ENCODE measurements around the gene WRAP53. TPM values are rescaled to one million over a fixed set of nuclear protein-coding genes. Genes with fewer than 3 reads are reported as not detected.
A peak's percentile ranks its signal among the peaks of the same experiment; 100 is the strongest.

Gene WRAP53
- polyA plus RNA-seq, 1 donor (not counting 4 experiments of a cell fraction or from before 2014, with no cell fraction given) = 8.2 TPM

DNA sequence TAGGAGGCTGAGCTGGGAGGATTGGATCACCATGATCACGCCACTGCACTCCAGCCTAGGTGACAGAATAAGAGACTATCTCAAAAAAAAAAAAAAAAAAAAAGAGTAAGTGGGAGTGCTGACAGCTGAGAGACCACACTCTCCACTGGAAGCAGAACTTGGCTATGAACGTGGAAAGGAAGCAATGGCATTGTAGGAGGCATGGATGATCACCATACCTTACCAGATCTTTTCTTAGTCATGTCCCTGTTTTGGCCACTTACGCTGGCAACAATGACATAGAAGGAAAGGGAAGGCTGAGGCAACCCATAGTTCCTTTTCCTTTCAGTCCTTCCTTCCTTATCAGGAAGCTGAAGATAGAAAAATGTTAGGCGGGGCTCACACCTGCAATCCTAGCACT lies 41.3 kb upstream of the WRAP53 start:
- no peaks in the 10 kb centered on the region for H4K20me1 ChIP-seq (ENCODE audit: control insufficient read depth, extremely low read depth, insufficient read depth, low read length)
- TF ChIP-seq, protein P1, sequence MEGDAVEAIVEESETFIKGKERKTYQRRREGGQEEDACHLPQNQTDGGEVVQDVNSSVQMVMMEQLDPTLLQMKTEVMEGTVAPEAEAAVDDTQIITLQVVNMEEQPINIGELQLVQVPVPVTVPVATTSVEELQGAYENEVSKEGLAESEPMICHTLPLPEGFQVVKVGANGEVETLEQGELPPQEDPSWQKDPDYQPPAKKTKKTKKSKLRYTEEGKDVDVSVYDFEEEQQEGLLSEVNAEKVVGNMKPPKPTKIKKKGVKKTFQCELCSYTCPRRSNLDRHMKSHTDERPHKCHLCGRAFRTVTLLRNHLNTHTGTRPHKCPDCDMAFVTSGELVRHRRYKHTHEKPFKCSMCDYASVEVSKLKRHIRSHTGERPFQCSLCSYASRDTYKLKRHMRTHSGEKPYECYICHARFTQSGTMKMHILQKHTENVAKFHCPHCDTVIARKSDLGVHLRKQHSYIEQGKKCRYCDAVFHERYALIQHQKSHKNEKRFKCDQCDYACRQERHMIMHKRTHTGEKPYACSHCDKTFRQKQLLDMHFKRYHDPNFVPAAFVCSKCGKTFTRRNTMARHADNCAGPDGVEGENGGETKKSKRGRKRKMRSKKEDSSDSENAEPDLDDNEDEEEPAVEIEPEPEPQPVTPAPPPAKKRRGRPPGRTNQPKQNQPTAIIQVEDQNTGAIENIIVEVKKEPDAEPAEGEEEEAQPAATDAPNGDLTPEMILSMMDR (optimal IDR thresholded peaks at IDR 0.05 in 1 of 3, IDR thresholded peaks at IDR 0.05 in 1 of 3, conservative IDR thresholded peaks at IDR 0.05 in 1 of 3; ENCODE audit: extremely low read depth in 1 of 3, insufficient read depth in 2 of 3, low read length in 3 of 3) = no peak
- no peaks in the 10 kb centered on the region for H3K79me2 ChIP-seq (ENCODE audit: control insufficient read depth, insufficient read depth, low read length)
- peaks cover 22% of the 10 kb centered on the region for H3K27me3 ChIP-seq (ENCODE audit: control insufficient read depth, extremely low read depth, insufficient read depth, low read length)
- H3K36me3 ChIP-seq (ENCODE audit: control insufficient read depth in 2 of 2, extremely low read depth in 1 of 2, insufficient read depth in 2 of 2, low read length in 2 of 2) = no peaks in the 10 kb centered on the region
- no peaks in the 10 kb centered on the region for H3K9me3 ChIP-seq (ENCODE audit: control insufficient read depth, low read depth, low read length)
- DNase-seq (ENCODE audit: low read depth, low spot score) = no peak
- no peak overlapping the region for H3K4me3 ChIP-seq (ENCODE audit: control insufficient read depth in 2 of 3, extremely low read depth in 1 of 3, insufficient read depth in 2 of 3, low read depth in 1 of 3, low read length in 3 of 3)
- no peak overlapping the region for H2AFZ ChIP-seq (ENCODE audit: control insufficient read depth, low read length)
- dilution Hi-C loops (cut with MboI; ENCODE audit: extremely low pct_ligation_motif_present, low sequenced_read_pairs) = no loop called here
- H3K9ac ChIP-seq (ENCODE audit: control insufficient read depth, extremely low read depth, insufficient read depth, low read length) = no peak overlapping the region
- H3K27ac ChIP-seq (ENCODE audit: control insufficient read depth, insufficient read depth, low read length) = no peak overlapping the region
- no peak for FAIRE-seq
- no peaks in the 10 kb centered on the region for H3K9me1 ChIP-seq (ENCODE audit: control insufficient read depth, extremely low read depth, insufficient read depth, low read length)
- H3K4me2 ChIP-seq (ENCODE audit: control insufficient read depth, extremely low read depth, insufficient read depth, low read depth, low read length) = no peak overlapping the region
- H3K4me1 ChIP-seq (ENCODE audit: control insufficient read depth, extremely low read depth, insufficient read depth, low read length) = peaks cover 4% of the 10 kb centered on the region

DNA sequence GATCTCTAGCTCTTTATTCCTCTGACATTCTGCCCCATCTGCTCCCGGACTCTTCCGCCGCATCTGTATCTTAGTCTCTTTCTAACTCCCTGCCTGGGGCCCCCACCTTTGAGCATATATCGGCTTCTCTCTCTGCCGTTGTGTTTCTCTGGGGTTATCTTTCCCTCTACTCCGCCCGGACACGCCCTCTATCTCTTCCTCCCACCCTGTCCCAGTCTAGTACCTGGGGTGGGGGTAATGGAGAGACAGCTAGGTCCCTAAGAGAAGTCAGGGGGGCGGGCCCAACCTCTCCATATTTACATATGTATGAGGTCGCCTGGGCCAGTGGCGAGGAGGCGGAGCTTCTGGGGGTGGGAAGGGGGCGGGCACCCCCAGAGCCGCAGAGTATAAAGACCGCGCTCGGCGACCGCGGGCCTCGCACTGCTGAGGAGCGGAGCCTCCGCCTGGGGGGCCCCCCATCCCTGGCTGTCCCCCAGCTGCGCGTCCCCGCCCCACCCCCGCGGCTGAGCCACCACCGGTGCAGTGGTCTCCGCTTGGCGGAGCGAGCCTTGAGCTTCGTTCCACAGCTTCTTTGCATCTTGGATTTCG lies 37.7 kb upstream of the WRAP53 start, which contains the start of gene ATP1B2:
Gene ATP1B2, plus strand, starts transcription at position 418 of the 588 bp plus-strand sequence. CDS start 593 bp downstream, outside the sequence.
- Histone ChIP-seq H3K27me3 (ENCODE audit: control insufficient read depth, extremely low read depth, insufficient read depth, low read length) (peaks cover 45% of the 10 kb centered on the region), H3K4me1 (ENCODE audit: control insufficient read depth, extremely low read depth, insufficient read depth, low read length) (peaks cover 4% of the 10 kb centered on the region), H3K36me3 (ENCODE audit: control insufficient read depth in 2 of 2, extremely low read depth in 1 of 2, insufficient read depth in 2 of 2, low read length in 2 of 2) (no peaks in the 10 kb centered on the region), H3K4me3 (ENCODE audit: control insufficient read depth in 2 of 3, extremely low read depth in 1 of 3, insufficient read depth in 2 of 3, low read depth in 1 of 3, low read length in 3 of 3) (peak within 1 kb of the TSS in 2 of 3 experiments; percentile 20 to 40), H4K20me1 (ENCODE audit: control insufficient read depth, extremely low read depth, insufficient read depth, low read length) (no peaks in the 10 kb centered on the region), H3K4me2 (ENCODE audit: control insufficient read depth, extremely low read depth, insufficient read depth, low read depth, low read length) (peak within 1 kb of the TSS; percentile 71), H3K9me1 (ENCODE audit: control insufficient read depth, extremely low read depth, insufficient read depth, low read length) (no peaks in the 10 kb centered on the region), H3K79me2 (ENCODE audit: control insufficient read depth, insufficient read depth, low read length) (no peaks in the 10 kb centered on the region), H3K27ac (ENCODE audit: control insufficient read depth, insufficient read depth, low read length) (no peak within 1 kb of the TSS), H3K9ac (ENCODE audit: control insufficient read depth, extremely low read depth, insufficient read depth, low read length) (no peak within 1 kb of the TSS), H3K9me3 (ENCODE audit: control insufficient read depth, low read depth, low read length) (no peaks in the 10 kb centered on the region), H2AFZ (ENCODE audit: control insufficient read depth, low read length) (no peak within 1 kb of the TSS)
- no peak for FAIRE-seq
- dilution Hi-C loops (cut with MboI; ENCODE audit: extremely low pct_ligation_motif_present, low sequenced_read_pairs) = no loop called here
- DNase-seq (ENCODE audit: low read depth, low spot score) = no peak
- TF ChIP-seq EZH2 (IDR thresholded peaks at IDR 0.05; ENCODE audit: low read length) = no peak
- TF ChIP-seq, protein P1 (optimal IDR thresholded peaks at IDR 0.05 in 1 of 3, IDR thresholded peaks at IDR 0.05 in 1 of 3, conservative IDR thresholded peaks at IDR 0.05 in 1 of 3; ENCODE audit: extremely low read depth in 1 of 3, insufficient read depth in 2 of 3, low read length in 3 of 3) = no peak
